ENCODE measurements around the gene EVI5.

The EVI5 gene

GRCh38 chr1:92482665-92483609, 302.0 kb downstream of the EVI5 start:
- H3K9me3 ChIP-seq (replicated peaks in 1 of 11) = peaks cover 0 to 22% (median 14%) of the 10 kb centered on the region in 11 experiments; a peak in 14 of 22 replicates
- H3K4me3 ChIP-seq = peak overlapping the region; percentile 68 to 90 (median 76)
- H3K27me3 ChIP-seq = peaks cover 16 to 54% (median 20%) of the 10 kb centered on the region in 11 experiments; a peak in 19 of 22 replicates
- peaks cover 0 to 19% (median 14%) of the 10 kb centered on the region in 11 experiments; a peak in 8 of 22 replicates for H4K20me1 ChIP-seq
- no peak for TF ChIP-seq Cebpa-rat (IDR thresholded peaks at IDR 0.05)
- H3K27ac ChIP-seq = peak overlapping the region in 8 of 11 experiments; percentile 84 to 94 (median 93); a peak in 16 of 22 replicates
- H3K4me1 ChIP-seq = peaks cover 14 to 65% (median 48%) of the 10 kb centered on the region in 10 experiments; a peak in 18 of 20 replicates
- H3K9ac ChIP-seq = peak overlapping the region; percentile 70 to 93 (median 89); a peak in 21 of 22 replicates
- peaks cover 0 to 44% (median 41%) of the 10 kb centered on the region in 11 experiments; a peak in 18 of 22 replicates for H3K36me3 ChIP-seq
- peak overlapping the region; percentile 97 to 100 (median 99) for H3K4me2 ChIP-seq

GRCh38 chr1:92481971-92482664, 302.8 kb downstream of the EVI5 start:
- peaks cover 0 to 19% (median 14%) of the 10 kb centered on the region in 11 experiments; a peak in 8 of 22 replicates for H4K20me1 ChIP-seq
- no peak for TF ChIP-seq Cebpa-rat (IDR thresholded peaks at IDR 0.05)
- H3K36me3 ChIP-seq = peaks cover 0 to 51% (median 48%) of the 10 kb centered on the region in 11 experiments; a peak in 18 of 22 replicates
- H3K4me1 ChIP-seq = peaks cover 15 to 65% (median 48%) of the 10 kb centered on the region in 10 experiments
- H3K27ac ChIP-seq = peak overlapping the region in 7 of 11 experiments; percentile 86 to 94 (median 93); a peak in 13 of 22 replicates
- H3K9me3 ChIP-seq (replicated peaks in 1 of 11) = peaks cover 0 to 22% (median 14%) of the 10 kb centered on the region in 11 experiments; a peak in 14 of 22 replicates
- H3K4me3 ChIP-seq = peak overlapping the region; percentile 68 to 90 (median 76)
- peaks cover 16 to 53% (median 20%) of the 10 kb centered on the region in 11 experiments; a peak in 19 of 22 replicates for H3K27me3 ChIP-seq
- H3K9ac ChIP-seq = peak overlapping the region in 8 of 11 experiments; percentile 84 to 93 (median 90); a peak in 15 of 22 replicates
- H3K4me2 ChIP-seq = peak overlapping the region; percentile 97 to 100 (median 99)

GRCh38 chr1:92481599-92481925, 303.3 kb downstream of the EVI5 start:
- Histone ChIP-seq H3K9ac (no peak overlapping the region), H3K4me1 (peaks cover 21 to 66% (median 51%) of the 10 kb centered on the region in 10 experiments), H3K27me3 (peaks cover 16 to 48% (median 20%) of the 10 kb centered on the region in 11 experiments; a peak in 19 of 22 replicates), H3K27ac (no peak overlapping the region), H3K4me2 (peak overlapping the region in 7 of 11 experiments; percentile 97 to 100 (median 99); a peak in 11 of 22 replicates), H3K36me3 (peaks cover 0 to 52% (median 48%) of the 10 kb centered on the region in 11 experiments; a peak in 18 of 22 replicates), H3K4me3 (0 out of 20 replicates have a peak overlapping the region, but pooled peaks of 2 of the 10 experiments have one; percentile 80 to 82), H3K9me3 (replicated peaks in 1 of 11) (peaks cover 0 to 22% (median 14%) of the 10 kb centered on the region in 11 experiments; a peak in 14 of 22 replicates), H4K20me1 (peaks cover 0 to 19% (median 14%) of the 10 kb centered on the region in 11 experiments; a peak in 8 of 22 replicates)
- no peak for TF ChIP-seq Cebpa-rat (IDR thresholded peaks at IDR 0.05)

- peaks cover 26 to 71% (median 57%) of the 10 kb centered on the region in 10 experiments for H3K4me1 ChIP-seq
- H3K36me3 ChIP-seq = peaks cover 0 to 58% (median 48%) of the 10 kb centered on the region in 11 experiments; a peak in 18 of 22 replicates
- no peak overlapping the region for H3K27ac ChIP-seq
- H3K27me3 ChIP-seq = peaks cover 16 to 46% (median 20%) of the 10 kb centered on the region in 11 experiments; a peak in 19 of 22 replicates
- no peak for TF ChIP-seq Cebpa-rat (IDR thresholded peaks at IDR 0.05)
- no peak overlapping the region for H3K9ac ChIP-seq
- peaks cover 0 to 19% (median 14%) of the 10 kb centered on the region in 11 experiments; a peak in 8 of 22 replicates for H4K20me1 ChIP-seq
- H3K9me3 ChIP-seq (replicated peaks in 1 of 11) = peaks cover 0 to 22% (median 14%) of the 10 kb centered on the region in 11 experiments; a peak in 14 of 22 replicates
- H3K4me2 ChIP-seq = peak overlapping the region in 2 of 11 experiments; percentile 99 to 100; a peak in 4 of 22 replicates
- H3K4me3 ChIP-seq = no peak overlapping the region
Observed at GRCh38 chr1:92480813-92481598, 303.9 kb downstream of the EVI5 start.

GRCh38 chr1:92480200-92480812, 304.6 kb downstream of the EVI5 start:
- H4K20me1 ChIP-seq = peaks cover 0 to 19% (median 14%) of the 10 kb centered on the region in 11 experiments; a peak in 8 of 22 replicates
- peaks cover 26 to 78% (median 64%) of the 10 kb centered on the region in 10 experiments for H3K4me1 ChIP-seq
- H3K27ac ChIP-seq = no peak overlapping the region
- H3K9ac ChIP-seq = no peak overlapping the region
- no peak for TF ChIP-seq Cebpa-rat (IDR thresholded peaks at IDR 0.05)
- no peak overlapping the region for H3K4me3 ChIP-seq
- no peak overlapping the region for H3K4me2 ChIP-seq
- H3K9me3 ChIP-seq (replicated peaks in 1 of 11) = peaks cover 0 to 22% (median 14%) of the 10 kb centered on the region in 11 experiments; a peak in 14 of 22 replicates
- H3K27me3 ChIP-seq = peaks cover 16 to 39% (median 20%) of the 10 kb centered on the region in 11 experiments; a peak in 19 of 22 replicates
- H3K36me3 ChIP-seq = peaks cover 0 to 65% (median 56%) of the 10 kb centered on the region in 11 experiments; a peak in 18 of 22 replicates

GRCh38 chr1:92479587-92479986, 305.3 kb downstream of the EVI5 start:
- peaks cover 0 to 72% (median 63%) of the 10 kb centered on the region in 11 experiments; a peak in 18 of 22 replicates for H3K36me3 ChIP-seq
- 0 out of 22 replicates have a peak overlapping the region, but pooled peaks of 1 of the 11 experiments have one; percentile 43 for H3K27ac ChIP-seq
- no peak for TF ChIP-seq Cebpa-rat (IDR thresholded peaks at IDR 0.05)
- peaks cover 0 to 19% (median 14%) of the 10 kb centered on the region in 11 experiments; a peak in 8 of 22 replicates for H4K20me1 ChIP-seq
- H3K4me1 ChIP-seq = peaks cover 26 to 77% (median 67%) of the 10 kb centered on the region in 10 experiments
- H3K9me3 ChIP-seq (replicated peaks in 1 of 11) = peaks cover 0 to 22% (median 14%) of the 10 kb centered on the region in 11 experiments; a peak in 14 of 22 replicates
- no peak overlapping the region for H3K9ac ChIP-seq
- peaks cover 16 to 32% (median 20%) of the 10 kb centered on the region in 11 experiments; a peak in 19 of 22 replicates for H3K27me3 ChIP-seq
- no peak overlapping the region for H3K4me3 ChIP-seq
- H3K4me2 ChIP-seq = peak overlapping the region in 1 of 11 experiments; percentile 49; a peak in 1 of 22 replicates

GRCh38 chr1:92478393-92478792, 306.5 kb downstream of the EVI5 start:
- peak overlapping the region in 5 of 11 experiments; percentile 12 to 60 (median 43); a peak in 8 of 22 replicates for H3K27ac ChIP-seq
- peaks cover 20 to 71% (median 61%) of the 10 kb centered on the region in 10 experiments for H3K4me1 ChIP-seq
- peaks cover 0 to 17% (median 8%) of the 10 kb centered on the region in 11 experiments; a peak in 8 of 22 replicates for H4K20me1 ChIP-seq
- peaks cover 0 to 84% (median 75%) of the 10 kb centered on the region in 11 experiments; a peak in 18 of 22 replicates for H3K36me3 ChIP-seq
- peak overlapping the region in 7 of 11 experiments; percentile 4 to 66 (median 28); a peak in 8 of 22 replicates for H3K4me2 ChIP-seq
- peak overlapping the region in 2 of 11 experiments; percentile 6 to 16; a peak in 3 of 22 replicates for H3K9ac ChIP-seq
- no peak for TF ChIP-seq Cebpa-rat (IDR thresholded peaks at IDR 0.05)
- peaks cover 0 to 22% (median 14%) of the 10 kb centered on the region in 11 experiments; a peak in 14 of 22 replicates for H3K9me3 ChIP-seq (replicated peaks in 1 of 11)
- H3K4me3 ChIP-seq = no peak overlapping the region
- peaks cover 14 to 20% (median 17%) of the 10 kb centered on the region in 11 experiments; a peak in 19 of 22 replicates for H3K27me3 ChIP-seq

Measured in BLaER1 treated with 17β-estradiol and CSF1 and Interleukin-3, amounts not matched to agents 10 nM and 100 nM (cell line).